ENCODE results near the gene DCAF11. TPM values are rescaled to one million over a fixed set of nuclear protein-coding genes. Genes with fewer than 3 reads are reported as not detected.
A peak's percentile ranks its signal among the peaks of the same experiment; 100 is the strongest.

DCAF11 gene
- total RNA-seq, 2 experiments from 2014 or later = 79.4 to 84.0 TPM

DNA sequence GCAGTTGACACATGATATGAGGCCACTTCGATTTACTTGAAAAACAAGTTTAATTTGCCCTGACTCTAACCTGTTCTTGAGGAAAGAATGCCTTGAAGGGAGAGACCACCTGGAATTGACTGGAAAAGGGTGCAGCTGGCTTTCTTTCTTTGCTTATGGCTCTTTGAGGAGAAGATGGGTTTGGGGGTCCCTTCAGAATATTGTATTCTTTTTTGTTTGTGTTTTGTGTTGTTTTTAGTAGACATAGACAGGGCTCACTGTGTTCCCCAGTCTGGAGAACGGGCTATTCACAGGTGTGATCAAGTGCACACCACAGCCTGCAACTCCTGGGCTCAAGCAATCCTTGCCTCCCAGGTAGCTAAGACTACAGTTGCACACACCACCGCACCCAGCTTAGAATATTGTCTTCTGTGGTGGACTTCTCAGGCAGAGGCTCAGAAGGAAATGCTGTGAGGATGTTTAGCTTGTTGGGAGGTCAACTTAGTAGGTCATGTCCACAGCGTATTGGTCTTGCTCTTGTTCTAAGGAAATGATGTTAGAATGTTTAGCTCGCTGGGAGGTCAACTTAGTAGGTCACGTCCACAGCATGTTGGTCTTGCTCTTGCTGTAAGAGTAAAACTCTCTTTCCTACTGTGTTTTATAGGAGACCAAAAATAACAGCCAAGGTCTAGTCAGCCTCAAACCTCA, 1.7 kb downstream of the DCAF11 start:
- no peak for DNase-seq
- Mint-ChIP-seq H3K36me3 (ENCODE audit: low read depth) (peaks cover 36% of the 10 kb centered on the region), H3K4me1 (ENCODE audit: low read depth) (peaks cover 18% of the 10 kb centered on the region), H3K27me3 (ENCODE audit: low read depth) (no peaks in the 10 kb centered on the region), H3K9me3 (no peaks in the 10 kb centered on the region), H3K27ac (peak overlapping the region; percentile 100), H3K4me3 (peak overlapping the region; percentile 99)
- CTCF ChIA-PET = interaction anchor here (1.0 to 4.1 kb wide), 4 partner anchors 11 to 58 kb away, joined by 3 to 20 read pairs (median 10); partner anchors contain the start of gene IRF9
- intact Hi-C loops (cut with micrococcal nuclease) = loop anchor here (10.0 kb wide), 2 partner anchors 811 to 1111 kb away; partner anchors contain the start of genes BCL2L2 and PPP1R3E

DNA sequence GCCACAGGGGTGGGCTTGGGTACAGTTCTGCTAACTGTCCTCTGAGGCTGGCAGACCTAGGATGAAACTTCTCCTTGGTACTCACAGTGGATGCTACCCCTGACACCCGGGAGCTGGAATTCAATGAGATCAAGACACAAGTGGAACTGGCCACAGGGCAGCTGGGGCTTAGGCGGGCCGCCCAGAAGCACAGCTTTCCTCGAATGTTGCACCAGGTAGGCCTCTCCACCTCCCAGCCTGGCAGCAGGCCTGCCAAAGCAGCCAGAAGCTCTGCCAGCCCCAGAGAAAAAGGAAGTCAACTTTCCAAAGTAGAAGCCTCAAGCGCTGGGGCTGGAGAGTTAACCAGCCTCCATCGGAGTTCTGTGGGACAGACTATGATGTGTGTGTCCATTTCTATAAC, 2.6 kb downstream of the DCAF11 start:
- Mint-ChIP-seq H3K9me3 (no peaks in the 10 kb centered on the region), H3K27ac (no peak overlapping the region), H3K4me1 (ENCODE audit: low read depth) (peaks cover 18% of the 10 kb centered on the region), H3K27me3 (ENCODE audit: low read depth) (no peaks in the 10 kb centered on the region), H3K36me3 (ENCODE audit: low read depth) (peaks cover 36% of the 10 kb centered on the region), H3K4me3 (no peak overlapping the region)
- no peak for DNase-seq
- CTCF ChIA-PET = interaction anchor here (1.0 to 4.1 kb wide), 5 partner anchors 10 to 190 kb away, joined by 3 to 20 read pairs (median 3); partner anchors contain the start of gene CIDEB
- intact Hi-C loops (cut with micrococcal nuclease) = loop anchor here (10.0 kb wide), 2 partner anchors 812 to 1112 kb away; partner anchors contain the start of genes BCL2L2 and PPP1R3E

DNA sequence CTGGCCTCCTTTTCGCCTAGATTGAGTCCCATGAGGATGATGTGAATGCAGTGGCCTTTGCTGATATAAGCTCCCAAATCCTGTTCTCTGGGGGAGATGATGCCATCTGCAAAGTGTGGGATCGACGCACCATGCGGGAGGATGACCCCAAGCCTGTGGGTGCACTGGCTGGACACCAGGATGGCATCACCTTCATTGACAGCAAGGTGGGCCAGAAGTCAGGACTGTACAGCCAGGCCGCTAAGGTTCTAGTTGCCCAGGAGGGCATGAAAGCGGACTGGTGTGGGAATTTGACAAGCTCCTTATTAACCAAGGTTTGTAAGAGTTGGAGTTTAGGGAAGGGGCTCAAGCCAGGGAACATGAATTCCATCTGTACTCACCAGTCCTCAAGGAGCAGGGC, 5.1 kb downstream of the DCAF11 start:
- H3K36me3 Mint-ChIP-seq (ENCODE audit: low read depth) = peaks cover 44% of the 10 kb centered on the region
- H3K4me1 Mint-ChIP-seq (ENCODE audit: low read depth) = peaks cover 18% of the 10 kb centered on the region
- H3K9me3 Mint-ChIP-seq = no peaks in the 10 kb centered on the region
- CTCF ChIA-PET = interaction anchor here (0.7 to 0.8 kb wide), 2 partner anchors 9 to 29 kb away, joined by 3 to 4 read pairs; no protein-coding TSS in a partner anchor
- intact Hi-C loops (cut with micrococcal nuclease) = loop anchor here (10.0 kb wide), 2 partner anchors 815 to 1115 kb away; partner anchors contain the start of genes BCL2L2 and PPP1R3E
- no peaks in the 10 kb centered on the region for H3K27me3 Mint-ChIP-seq (ENCODE audit: low read depth)
- H3K4me3 Mint-ChIP-seq = no peak overlapping the region
- DNase-seq = no peak
- H3K27ac Mint-ChIP-seq = no peak overlapping the region

GRCh38 chr14:24121210-24121609, 6.6 kb downstream of the DCAF11 start:
- DNase-seq = no peak
- Mint-ChIP-seq H3K36me3 (ENCODE audit: low read depth) (peaks cover 37% of the 10 kb centered on the region), H3K27ac (no peak overlapping the region), H3K4me3 (no peak overlapping the region), H3K27me3 (ENCODE audit: low read depth) (no peaks in the 10 kb centered on the region), H3K9me3 (no peaks in the 10 kb centered on the region), H3K4me1 (ENCODE audit: low read depth) (peaks cover 8% of the 10 kb centered on the region)
- CTCF ChIA-PET = no interaction called here
- intact Hi-C loops (cut with micrococcal nuclease) = no loop called here

GRCh38 chr14:24122416-24122815, 7.8 kb downstream of the DCAF11 start:
- Mint-ChIP-seq H3K27ac (no peak overlapping the region), H3K4me1 (ENCODE audit: low read depth) (peaks cover 2% of the 10 kb centered on the region), H3K4me3 (no peak overlapping the region), H3K27me3 (ENCODE audit: low read depth) (no peaks in the 10 kb centered on the region), H3K36me3 (ENCODE audit: low read depth) (peaks cover 30% of the 10 kb centered on the region), H3K9me3 (no peaks in the 10 kb centered on the region)
- CTCF ChIA-PET = interaction anchor here (0.6 to 1.4 kb wide), 2 partner anchors 12 to 70 kb away, joined by 3 to 5 read pairs; no protein-coding TSS in a partner anchor
- intact Hi-C loops (cut with micrococcal nuclease) = no loop called here
- no peak for DNase-seq

- intact Hi-C loops (cut with micrococcal nuclease) = no loop called here
- Mint-ChIP-seq H3K27me3 (ENCODE audit: low read depth) (no peaks in the 10 kb centered on the region), H3K4me1 (ENCODE audit: low read depth) (peaks cover 3% of the 10 kb centered on the region), H3K36me3 (ENCODE audit: low read depth) (peaks cover 27% of the 10 kb centered on the region), H3K9me3 (no peaks in the 10 kb centered on the region), H3K4me3 (no peak overlapping the region), H3K27ac (no peak overlapping the region)
- no peak for DNase-seq
- CTCF ChIA-PET = interaction anchor here (0.6 to 1.4 kb wide), 2 partner anchors 13 to 70 kb away, joined by 3 to 5 read pairs; no protein-coding TSS in a partner anchor
These were observed 8.3 kb downstream of the DCAF11 start for GRCh38 chr14:24122898-24123297.

GRCh38 chr14:24123424-24124417, 9.1 kb downstream of the DCAF11 start:
- no peak for DNase-seq
- Mint-ChIP-seq H3K9me3 (no peaks in the 10 kb centered on the region), H3K27me3 (ENCODE audit: low read depth) (no peaks in the 10 kb centered on the region), H3K36me3 (ENCODE audit: low read depth) (peaks cover 21% of the 10 kb centered on the region), H3K4me1 (ENCODE audit: low read depth) (peaks cover 3% of the 10 kb centered on the region), H3K4me3 (no peak overlapping the region), H3K27ac (no peak overlapping the region)
- intact Hi-C loops (cut with micrococcal nuclease) = no loop called here
- CTCF ChIA-PET = interaction anchor here (1.4 kb wide), 1 partner anchor 14 kb away, joined by 5 read pairs; no protein-coding TSS in a partner anchor

- Mint-ChIP-seq H3K27me3 (ENCODE audit: low read depth) (no peaks in the 10 kb centered on the region), H3K27ac (no peak overlapping the region), H3K4me1 (ENCODE audit: low read depth) (peaks cover 5% of the 10 kb centered on the region), H3K36me3 (ENCODE audit: low read depth) (peaks cover 10% of the 10 kb centered on the region), H3K4me3 (no peak overlapping the region), H3K9me3 (no peaks in the 10 kb centered on the region)
- intact Hi-C loops (cut with micrococcal nuclease) = no loop called here
- no peak for DNase-seq
- CTCF ChIA-PET = interaction anchor here (0.7 to 1.8 kb wide), 3 partner anchors 10 to 35 kb away, joined by 3 to 8 read pairs (median 3); no protein-coding TSS in a partner anchor
These were observed 12.4 kb downstream of the DCAF11 start for GRCh38 chr14:24126939-24127338.

DNA sequence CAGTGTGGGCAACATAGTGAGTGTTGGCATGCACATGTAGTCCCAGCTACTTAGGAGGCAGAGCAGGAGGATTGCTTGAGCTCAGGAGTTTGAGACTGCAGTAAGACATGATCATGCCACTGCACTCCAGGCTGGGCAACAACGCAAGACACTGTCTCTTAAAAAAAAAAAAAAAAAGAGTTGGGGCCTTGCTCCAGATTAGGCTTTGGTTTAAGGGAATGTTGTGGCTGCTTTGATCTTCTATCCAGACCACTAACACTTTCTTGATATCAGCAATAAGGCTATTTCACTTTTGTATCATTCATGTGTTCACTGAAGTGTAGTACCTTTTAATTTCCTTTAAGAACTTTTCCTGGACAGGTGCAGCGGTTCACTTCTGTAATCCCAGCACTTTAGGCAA, 13.1 kb downstream of the DCAF11 start:
- CTCF ChIA-PET = interaction anchor here (0.7 to 1.8 kb wide), 3 partner anchors 11 to 36 kb away, joined by 3 to 8 read pairs (median 3); no protein-coding TSS in a partner anchor
- Mint-ChIP-seq H3K27ac (no peak overlapping the region), H3K36me3 (ENCODE audit: low read depth) (peaks cover 8% of the 10 kb centered on the region), H3K4me1 (ENCODE audit: low read depth) (peaks cover 11% of the 10 kb centered on the region), H3K27me3 (ENCODE audit: low read depth) (no peaks in the 10 kb centered on the region), H3K4me3 (no peak overlapping the region), H3K9me3 (no peaks in the 10 kb centered on the region)
- no peak for DNase-seq
- intact Hi-C loops (cut with micrococcal nuclease) = no loop called here

DNA sequence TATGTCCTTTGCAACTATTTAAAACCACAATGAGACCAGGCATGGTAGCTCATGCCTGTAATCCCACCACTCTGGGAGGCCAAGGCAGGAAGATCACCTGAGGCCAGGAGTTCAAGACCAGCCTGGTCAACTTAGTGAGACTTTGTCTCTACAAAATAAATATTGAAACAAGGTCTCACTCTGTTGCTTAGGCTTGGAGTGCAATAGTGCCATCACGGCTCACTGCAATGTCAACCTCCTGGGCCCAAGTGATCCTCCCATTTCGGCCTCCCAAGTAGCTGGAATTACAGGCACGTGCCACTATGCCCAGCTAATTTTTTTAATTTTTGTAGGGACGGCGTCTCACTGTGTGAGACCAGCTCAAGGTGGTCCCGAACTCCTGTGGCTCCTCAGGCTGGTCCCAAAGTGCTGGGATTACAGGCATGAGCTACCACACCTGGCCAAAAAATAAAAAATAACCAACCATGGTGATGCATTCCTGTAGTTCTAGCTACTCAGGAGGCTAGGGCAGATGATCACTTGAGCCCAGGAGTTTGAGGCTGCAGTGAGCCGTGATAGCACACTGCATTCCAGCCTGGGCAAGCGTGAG, 14.9 kb downstream of the DCAF11 start:
- no peak for DNase-seq
- H3K4me1 Mint-ChIP-seq (ENCODE audit: low read depth) = peaks cover 17% of the 10 kb centered on the region
- H3K4me3 Mint-ChIP-seq = no peak overlapping the region
- H3K27me3 Mint-ChIP-seq (ENCODE audit: low read depth) = no peaks in the 10 kb centered on the region
- no peak overlapping the region for H3K27ac Mint-ChIP-seq
- intact Hi-C loops (cut with micrococcal nuclease) = no loop called here
- peaks cover 2% of the 10 kb centered on the region for H3K36me3 Mint-ChIP-seq (ENCODE audit: low read depth)
- H3K9me3 Mint-ChIP-seq = no peaks in the 10 kb centered on the region
- CTCF ChIA-PET = interaction anchor here (0.7 kb wide), 2 partner anchors 21 to 29 kb away, joined by 3 to 7 read pairs; no protein-coding TSS in a partner anchor

GRCh38 chr14:24130380-24130716, 15.8 kb downstream of the DCAF11 start, which contains the start of gene FITM1:
FITM1 (plus strand) TSS chr14:24130659; CDS start chr14:24131564, 905 bp downstream.
- H3K36me3 Mint-ChIP-seq (ENCODE audit: low read depth) = no peaks in the 10 kb centered on the region
- CTCF ChIA-PET = no interaction called here
- peaks cover 20% of the 10 kb centered on the region for H3K4me1 Mint-ChIP-seq (ENCODE audit: low read depth)
- no peak within 1 kb of the TSS for H3K27ac Mint-ChIP-seq
- H3K4me3 Mint-ChIP-seq = no peak within 1 kb of the TSS
- intact Hi-C loops (cut with micrococcal nuclease) = no loop called here
- DNase-seq = no peak
- no peaks in the 10 kb centered on the region for H3K27me3 Mint-ChIP-seq (ENCODE audit: low read depth)
- H3K9me3 Mint-ChIP-seq = no peaks in the 10 kb centered on the region
